HG03520 (cell line): Measurements from ENCODE around the gene NR4A2.
"Not testable (repeated sequence)": the region's sequence is repeated elsewhere in the genome, so short reads cannot be mapped to it uniquely, and the experiment has no call there.

Experiments used
- ATAC-seq: cut with Tn5 transposase; IDR thresholded peaks from one replicate; pipeline ENCODE4 v1.9.1; 2021; ENCODE audit warnings: mild to moderate bottlenecking, moderate library complexity; ENCODE audit not compliant: unreplicated experiment

The NR4A2 gene

GRCh38 chr2:156322686-156323231, 9.8 kb downstream of the NR4A2 start:
- ATAC-seq = no peak

- no peak for ATAC-seq
Measured at GRCh38 chr2:156322051-156322685, 10.4 kb downstream of the NR4A2 start.

GRCh38 chr2:156321243-156321904, 11.1 kb downstream of the NR4A2 start:
- ATAC-seq = peak; percentile 40

- ATAC-seq = no peak
Measured at GRCh38 chr2:156320486-156321098, 11.9 kb downstream of the NR4A2 start.

- ATAC-seq = no peak
Measured at GRCh38 chr2:156319811-156320485, 12.6 kb downstream of the NR4A2 start.

- no peak for ATAC-seq
Measured at GRCh38 chr2:156317631-156318030, 14.9 kb downstream of the NR4A2 start.

GRCh38 chr2:156311976-156312375, 20.5 kb downstream of the NR4A2 start:
- no peak for ATAC-seq

- ATAC-seq = no peak
Measured at GRCh38 chr2:156310773-156311172, 21.7 kb downstream of the NR4A2 start.

GRCh38 chr2:156309917-156310316, 22.6 kb downstream of the NR4A2 start:
- no peak for ATAC-seq

- peak; percentile 65 for ATAC-seq
Measured at GRCh38 chr2:156309167-156309566, 23.4 kb downstream of the NR4A2 start.

GRCh38 chr2:156306821-156307220, 25.7 kb downstream of the NR4A2 start:
- no peak for ATAC-seq

- no peak for ATAC-seq
Measured at GRCh38 chr2:156305121-156305520, 27.4 kb downstream of the NR4A2 start.

- ATAC-seq = no peak
Measured at GRCh38 chr2:156300337-156300736, 32.2 kb downstream of the NR4A2 start.

- no peak for ATAC-seq
Measured at GRCh38 chr2:156294945-156295580, 37.5 kb downstream of the NR4A2 start.

- ATAC-seq = not testable (repeated sequence)
Measured at GRCh38 chr2:156293382-156293781, 39.1 kb downstream of the NR4A2 start.

GRCh38 chr2:156279446-156280150, 52.9 kb downstream of the NR4A2 start:
- no peak for ATAC-seq
